HG02870 (cell line): Measurements from ENCODE around the gene AP5S1.
"Not testable (repeated sequence)": the region's sequence is repeated elsewhere in the genome, so short reads cannot be mapped to it uniquely, and the experiment has no call there.

ENCODE experiments used
- ATAC-seq: cut with Tn5 transposase; IDR thresholded peaks from one replicate; pipeline ENCODE4 v1.9.1; 2021; ENCODE audit warnings: mild to moderate bottlenecking, moderate library complexity; ENCODE audit not compliant: unreplicated experiment

AP5S1 gene

GRCh38 chr20:3811467-3812258, 8.7 kb upstream of the AP5S1 start:
- no peak for ATAC-seq

- no peak for ATAC-seq
Observed at GRCh38 chr20:3812259-3812681, 8.1 kb upstream of the AP5S1 start.

DNA sequence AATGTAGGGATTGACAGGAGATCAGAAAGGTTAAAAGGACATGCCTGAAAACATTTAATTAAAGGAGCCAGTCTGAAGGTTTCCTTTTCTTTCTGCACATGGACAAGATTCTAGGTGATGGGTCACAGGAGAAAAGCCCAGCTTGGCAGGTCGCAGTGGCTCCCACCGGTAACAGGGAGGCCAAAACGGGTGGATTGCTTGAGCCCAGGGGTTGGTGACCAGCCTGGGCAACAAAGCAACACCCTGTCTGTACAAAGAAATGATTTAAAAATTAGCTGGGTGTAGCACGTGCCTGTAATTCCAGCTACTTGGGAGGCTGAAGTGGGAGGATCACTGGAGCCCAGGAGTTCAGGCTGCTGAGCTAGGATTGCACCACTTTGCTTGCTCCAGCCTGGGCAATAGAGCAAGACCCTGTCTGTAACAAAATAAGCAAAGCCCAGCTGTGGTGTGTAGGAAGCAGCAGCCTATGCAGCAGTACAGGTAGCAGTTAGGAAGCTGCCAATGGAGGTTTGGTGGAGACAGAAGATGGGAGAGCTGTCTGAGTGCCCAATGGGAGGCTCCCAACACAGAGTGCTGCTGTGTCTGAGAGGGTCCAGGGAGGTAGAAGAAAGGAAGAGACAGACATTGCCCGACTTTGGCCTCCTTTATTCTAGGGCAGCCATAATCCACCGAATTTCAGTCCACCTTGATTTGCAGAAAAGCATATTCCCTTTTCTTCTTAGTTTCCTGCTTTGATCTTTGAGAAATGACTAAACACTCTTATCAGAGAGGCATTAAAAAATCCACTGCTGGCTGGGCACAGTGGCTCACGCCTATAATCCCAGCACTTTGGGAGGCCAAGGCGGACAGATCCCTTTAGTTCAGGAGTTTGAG, 7.1 kb upstream of the AP5S1 start:
- ATAC-seq, result no peak

DNA sequence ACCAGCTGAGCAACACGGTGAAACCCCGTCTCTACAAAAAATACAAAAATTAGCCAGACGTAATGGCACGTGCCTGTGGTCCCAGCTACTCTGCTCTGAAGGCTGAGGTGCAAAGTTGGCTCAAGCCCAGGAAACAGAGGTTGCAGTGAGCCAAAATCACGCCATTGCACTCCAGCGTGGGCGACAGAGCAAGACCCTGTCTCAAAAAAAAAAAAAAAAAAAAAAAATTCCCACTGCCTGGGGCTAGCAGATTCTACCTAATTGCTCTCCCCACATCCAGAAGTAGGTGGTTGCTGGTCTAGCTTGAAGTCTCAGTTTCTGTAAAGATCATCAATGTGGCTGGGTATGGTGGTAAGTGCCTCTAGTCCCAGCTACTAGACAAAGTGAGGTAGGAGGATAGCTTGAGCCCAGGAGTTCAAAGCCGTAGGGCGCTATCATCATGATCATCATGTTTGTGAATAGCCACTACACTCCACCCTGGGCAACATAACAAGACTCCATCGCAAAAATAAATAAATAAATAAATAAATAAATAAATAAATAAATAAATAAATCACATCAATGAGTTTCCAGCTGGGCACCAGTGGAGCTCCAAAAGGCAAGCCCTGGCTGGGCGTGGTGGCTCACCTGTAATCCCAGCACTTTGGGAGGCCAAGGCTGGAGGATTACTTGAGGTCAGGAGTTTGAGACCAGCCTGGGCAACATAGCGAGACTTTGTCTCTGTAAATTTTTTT, 6.3 kb upstream of the AP5S1 start:
- no peak for ATAC-seq

DNA sequence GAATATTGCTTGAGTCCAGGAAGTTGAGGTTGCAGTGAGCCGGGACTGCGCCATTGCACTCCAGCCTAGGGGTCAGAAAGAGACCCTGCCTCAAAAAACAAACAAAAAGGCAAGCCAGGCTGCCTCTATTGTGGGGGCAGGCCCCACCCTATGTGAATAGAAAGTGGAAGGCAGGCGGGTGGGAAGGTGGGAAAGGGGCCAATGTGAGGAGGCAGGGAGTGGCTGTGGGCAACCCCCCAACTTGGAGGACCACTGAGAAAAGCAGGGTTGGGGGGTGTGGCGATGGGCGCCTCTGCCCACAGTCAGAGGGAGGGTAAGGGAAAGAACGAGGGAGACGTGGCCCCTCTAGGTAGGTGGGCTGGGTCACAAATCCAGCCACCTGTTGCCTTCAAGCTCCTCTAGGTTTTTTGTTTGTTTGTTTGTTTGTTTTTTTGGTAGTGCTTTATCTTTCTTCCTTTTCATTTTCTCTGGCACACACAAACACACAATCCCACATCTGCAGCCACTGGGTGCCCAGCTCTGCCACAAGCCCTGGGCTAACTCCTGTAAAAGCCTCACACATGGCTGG, 5.3 kb upstream of the AP5S1 start:
- no peak for ATAC-seq

DNA sequence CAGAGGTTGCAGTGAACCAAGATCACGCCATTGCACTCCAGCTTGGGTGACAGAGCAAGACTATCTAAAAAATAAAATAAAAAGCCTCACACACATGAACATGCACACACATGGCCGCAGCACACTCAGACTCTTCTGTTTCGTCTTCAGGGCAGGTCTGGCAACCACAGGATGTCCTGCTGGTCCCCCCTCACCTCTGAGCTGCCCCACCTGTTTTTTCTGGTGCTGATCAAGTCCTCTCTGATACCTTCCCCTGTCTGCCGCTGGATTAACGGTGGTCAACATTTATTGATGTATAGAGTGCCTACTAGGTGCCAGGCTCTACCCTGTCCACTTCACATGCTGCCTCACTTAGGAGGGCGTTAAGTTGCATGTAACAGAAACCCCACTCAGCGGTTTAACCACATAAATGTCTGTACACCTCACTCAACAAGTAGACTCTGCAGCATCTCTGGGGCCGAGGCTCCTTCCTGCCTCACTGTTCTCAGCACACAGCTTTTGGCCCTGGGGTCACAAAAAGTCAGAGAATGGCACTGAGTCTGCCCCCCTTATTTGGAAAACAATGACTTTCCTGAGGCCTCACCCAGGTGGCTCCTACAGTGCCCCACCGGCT, 4.5 kb upstream of the AP5S1 start:
- ATAC-seq, result no peak

DNA sequence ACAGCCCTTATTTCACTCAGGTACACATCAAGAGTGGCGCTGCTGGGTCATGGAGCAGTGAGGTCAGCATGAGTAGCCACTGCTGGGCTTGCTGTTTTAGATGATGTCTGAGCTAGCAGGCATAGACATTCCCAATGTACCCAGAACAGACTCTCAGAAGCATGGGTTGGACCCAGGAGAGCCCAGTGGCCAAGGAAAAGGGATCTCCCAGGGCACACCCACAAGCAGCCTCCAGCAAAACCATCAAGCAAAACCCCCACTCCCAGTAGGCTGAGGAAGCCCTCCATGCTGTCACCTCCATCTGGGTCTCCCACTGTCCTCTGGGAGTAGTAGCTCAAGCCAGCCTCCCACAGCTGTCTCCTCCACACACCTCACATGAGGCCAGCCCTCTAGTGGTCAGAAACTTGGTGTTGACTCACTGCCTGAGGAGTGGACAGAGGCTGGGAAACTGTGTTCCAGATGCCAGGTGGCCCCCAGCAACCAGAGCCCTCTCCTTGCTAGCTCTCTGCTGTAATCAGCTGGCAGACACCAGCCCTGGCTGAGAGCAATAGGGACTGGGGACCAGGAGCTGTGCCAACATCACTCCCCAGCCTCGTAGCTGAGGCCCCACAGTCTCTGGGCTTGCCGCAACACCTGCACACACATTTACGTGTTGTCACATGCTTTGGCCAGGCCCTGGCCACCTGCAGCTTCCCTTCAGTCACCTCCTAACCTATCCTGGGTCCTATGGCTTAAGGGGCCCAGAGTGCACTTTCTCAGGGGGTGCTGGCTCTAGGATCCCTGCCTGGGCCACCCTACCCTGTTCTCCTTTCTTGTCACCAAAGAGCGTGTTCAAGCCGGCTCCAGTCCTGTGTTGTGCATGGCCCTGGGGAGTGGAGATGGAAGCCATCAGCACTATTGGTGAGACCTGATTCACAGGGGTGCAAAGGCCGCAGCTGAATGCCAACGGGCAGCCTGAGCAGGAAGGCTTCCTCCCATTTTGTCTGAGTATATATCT, 1.9 kb upstream of the AP5S1 start:
- ATAC-seq, result no peak

- no peak for ATAC-seq
Observed at GRCh38 chr20:3819411-3820047, 818 bp upstream of the AP5S1 start.

GRCh38 chr20:3820901-3821727, 767 bp downstream of the AP5S1 start:
- ATAC-seq, result peak; percentile 3

- ATAC-seq, result no peak
Observed at GRCh38 chr20:3821996-3822395, 1.6 kb downstream of the AP5S1 start.

GRCh38 chr20:3823881-3824280, 3.5 kb downstream of the AP5S1 start:
- no peak for ATAC-seq

DNA sequence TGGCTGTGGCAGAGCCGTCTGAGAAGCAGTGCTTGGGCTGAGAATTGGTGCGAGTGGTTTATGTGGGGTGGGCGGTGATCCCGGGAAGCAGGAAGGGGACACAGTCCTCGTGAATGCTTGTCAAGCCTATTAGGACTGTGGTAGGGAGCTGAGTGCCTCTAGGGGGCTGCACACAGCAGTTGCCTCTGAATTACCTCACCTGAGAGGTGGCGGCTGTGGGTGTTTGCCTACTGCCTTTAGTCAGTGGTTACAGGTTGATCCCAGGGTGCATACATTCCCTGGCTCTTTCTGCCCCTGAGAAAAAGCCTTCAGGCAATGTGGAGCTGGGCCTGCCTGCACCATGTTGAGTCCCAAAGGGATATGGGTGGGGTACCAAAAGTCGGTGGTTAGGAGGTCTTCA, 5.2 kb downstream of the AP5S1 start:
- ATAC-seq, result no peak

GRCh38 chr20:3826420-3826819, 6.1 kb downstream of the AP5S1 start:
- no peak for ATAC-seq

DNA sequence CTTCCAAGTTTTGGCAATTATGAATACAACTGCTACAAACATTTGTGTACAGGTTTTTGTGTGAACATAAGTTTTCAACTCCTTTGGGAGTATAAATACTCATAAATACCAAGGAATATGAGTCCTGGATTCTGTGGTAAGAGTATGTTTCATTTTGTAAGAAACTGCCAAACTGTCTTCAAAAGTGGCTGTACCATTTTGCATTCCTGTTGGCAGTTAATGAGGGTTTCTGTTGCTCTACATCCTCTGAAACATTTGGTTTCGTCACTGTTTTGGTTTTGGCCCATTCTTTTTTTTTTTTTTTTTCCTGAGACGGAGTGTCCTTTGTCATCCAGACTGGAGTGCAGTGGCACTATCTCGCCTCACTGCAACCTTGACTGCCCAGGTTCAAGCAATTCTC, 8.5 kb downstream of the AP5S1 start:
- no peak for ATAC-seq

DNA sequence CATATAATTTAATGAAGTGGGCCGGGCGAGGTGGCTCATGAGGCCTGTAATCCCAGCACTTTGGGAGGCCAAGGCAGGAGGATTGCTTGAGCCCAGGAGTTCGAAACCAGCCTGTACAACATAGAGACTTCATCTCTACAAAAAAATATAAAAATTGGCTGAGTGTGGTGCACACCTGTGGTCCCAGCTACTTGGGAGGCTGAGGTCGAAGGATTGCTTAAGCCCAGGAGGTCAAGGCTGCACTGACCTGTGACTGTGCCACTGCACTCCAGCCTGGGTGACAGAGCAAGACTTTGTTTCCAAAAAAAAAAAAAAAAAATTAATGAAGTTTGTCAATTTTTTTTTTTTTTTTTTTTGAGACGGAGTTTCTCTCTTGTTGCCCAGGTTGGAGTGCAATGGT, 9.5 kb downstream of the AP5S1 start:
- ATAC-seq, result not testable (repeated sequence)

DNA sequence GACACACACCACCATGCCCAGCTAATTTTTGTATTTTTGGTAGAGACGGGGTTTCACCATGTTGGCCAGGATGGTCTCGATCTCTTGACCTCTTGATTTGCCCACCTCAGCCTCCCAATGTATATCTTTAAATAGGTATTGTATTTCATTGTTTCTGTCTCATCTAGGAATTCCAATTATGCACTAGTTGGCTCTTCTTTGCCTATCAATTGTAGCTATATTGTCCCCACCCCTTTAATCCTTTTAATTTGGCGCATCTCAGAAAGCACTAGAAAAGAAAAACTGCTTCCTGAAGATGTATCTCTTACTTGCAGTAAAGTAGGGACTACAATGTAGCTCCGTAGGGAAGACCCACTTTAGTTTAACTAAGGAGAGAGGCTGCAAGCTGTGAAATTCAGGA, 15.8 kb downstream of the AP5S1 start:
- no peak for ATAC-seq

DNA sequence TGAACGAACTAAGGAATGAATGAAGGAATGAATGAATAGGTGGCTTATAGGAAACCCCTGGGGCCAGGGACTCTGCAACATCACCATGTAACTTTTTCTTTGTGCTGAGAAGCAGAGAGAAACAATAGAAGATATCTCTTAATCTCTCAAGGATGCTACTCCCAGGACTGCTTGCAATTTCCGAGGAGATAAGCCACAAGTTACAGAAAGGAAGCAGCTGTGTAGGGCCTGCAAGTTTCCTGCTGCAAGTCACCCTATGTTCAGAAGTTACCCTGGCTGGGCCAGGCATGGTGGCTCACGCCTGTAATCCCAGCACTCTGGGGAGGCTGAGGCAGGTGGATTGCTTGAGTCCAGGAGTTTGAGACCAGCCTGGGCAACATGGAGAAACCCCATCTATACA, 19.0 kb downstream of the AP5S1 start:
- no peak for ATAC-seq

- ATAC-seq, result not testable (repeated sequence)
Observed at GRCh38 chr20:3840201-3840600, 19.9 kb downstream of the AP5S1 start.
